Mucosa of rectum (tissue), 2 donors: Measurements from ENCODE around the gene BMAL1.

Source experiments
- H3K27ac ChIP-seq, 2 donors: one replicate each; pipeline ENCODE4 v1.7.0; 2013; ENCODE audit warnings: inconsistent platforms in 2 of 2, low read depth in 2 of 2, low read length in 2 of 2
- H3K27me3 ChIP-seq, 2 donors: one replicate each; pipeline ENCODE4 v1.7.0; 2013; ENCODE audit warnings: low read length in 2 of 2; ENCODE audit not compliant: control insufficient read depth in 2 of 2, insufficient read depth in 2 of 2
- H3K36me3 ChIP-seq, 2 donors: one replicate each; pipeline ENCODE4 v1.7.0; 2013; ENCODE audit warnings: low read length in 2 of 2; ENCODE audit not compliant: control insufficient read depth in 2 of 2, insufficient read depth in 2 of 2
- H3K4me1 ChIP-seq, 2 donors: one replicate each; pipeline ENCODE4 v1.7.0; 2013; ENCODE audit warnings: low read length in 2 of 2, mild to moderate bottlenecking in 1 of 2; ENCODE audit not compliant: control insufficient read depth in 2 of 2, insufficient read depth in 2 of 2
- H3K4me3 ChIP-seq, 2 donors: one replicate each; pipeline ENCODE4 v1.7.0; 2013; ENCODE audit warnings: low read length in 2 of 2
- H3K9ac ChIP-seq, 2 donors: one replicate each; pipeline ENCODE4 v1.7.0; 2013; ENCODE audit warnings: low read length in 2 of 2, low read depth in 1 of 2, mild to moderate bottlenecking in 1 of 2
- H3K9me3 ChIP-seq, 2 donors: one replicate each; pipeline ENCODE4 v1.7.0; 2013; ENCODE audit warnings: low read length in 2 of 2; ENCODE audit not compliant: control insufficient read depth in 2 of 2
- donor health status: healthy.
- donor health status: Normal muscosa, but diverticular disease.

BMAL1 gene

DNA sequence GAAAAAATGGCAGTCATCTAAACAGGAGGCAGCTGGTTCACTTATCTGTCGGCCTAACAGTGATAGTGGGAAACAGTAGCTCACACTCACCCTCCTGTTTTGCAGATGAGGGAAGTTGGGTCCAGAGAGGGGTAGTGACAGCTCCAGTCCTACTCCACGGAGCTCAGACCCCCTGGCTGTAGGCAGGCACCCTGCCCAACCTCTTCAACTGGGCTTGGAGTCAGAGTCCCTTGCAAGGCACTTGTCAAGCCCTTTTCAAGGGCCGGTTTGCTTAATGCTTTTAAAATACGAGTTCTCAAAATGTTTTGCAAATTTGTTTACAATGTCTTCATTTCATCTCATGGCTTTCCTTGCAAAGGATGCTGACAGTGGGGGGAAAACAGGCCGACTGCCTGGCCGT lies 75.1 kb downstream of the BMAL1 start:
- Histone ChIP-seq H3K27ac (no peak overlapping the region), H3K4me3 (no peak overlapping the region), H3K9ac (no peak overlapping the region), H3K36me3 (peaks cover 19 to 22% of the 10 kb centered on the region in 2 donors), H3K4me1 (peaks cover 3% of the 10 kb centered on the region in 2 donors), H3K9me3 (no peaks in the 10 kb centered on the region), H3K27me3 (no peaks in the 10 kb centered on the region)

DNA sequence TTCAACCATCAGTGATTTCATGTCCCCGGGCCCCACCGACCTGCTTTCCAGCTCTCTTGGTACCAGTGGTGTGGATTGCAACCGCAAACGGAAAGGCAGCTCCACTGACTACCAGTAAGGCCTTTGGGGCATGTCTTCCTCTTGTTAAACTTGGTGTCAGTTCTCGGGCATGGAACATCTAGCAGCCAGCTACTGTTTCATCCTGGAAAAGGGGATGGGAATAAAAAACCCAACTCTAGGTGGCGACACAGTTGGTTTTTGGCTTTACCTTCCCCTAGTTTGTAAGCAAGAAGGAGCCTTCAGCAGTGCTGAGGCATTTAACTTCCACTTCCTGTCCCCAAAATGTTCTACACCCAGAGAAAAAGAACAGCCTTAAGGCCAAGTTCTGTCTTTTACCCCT lies 76.7 kb downstream of the BMAL1 start:
- H3K4me3 ChIP-seq: no peak overlapping the region
- no peaks in the 10 kb centered on the region for H3K27me3 ChIP-seq
- H3K27ac ChIP-seq: no peak overlapping the region
- H3K36me3 ChIP-seq: peaks cover 26 to 32% of the 10 kb centered on the region in 2 donors
- H3K9ac ChIP-seq: no peak overlapping the region
- H3K4me1 ChIP-seq: no peaks in the 10 kb centered on the region
- no peaks in the 10 kb centered on the region for H3K9me3 ChIP-seq

DNA sequence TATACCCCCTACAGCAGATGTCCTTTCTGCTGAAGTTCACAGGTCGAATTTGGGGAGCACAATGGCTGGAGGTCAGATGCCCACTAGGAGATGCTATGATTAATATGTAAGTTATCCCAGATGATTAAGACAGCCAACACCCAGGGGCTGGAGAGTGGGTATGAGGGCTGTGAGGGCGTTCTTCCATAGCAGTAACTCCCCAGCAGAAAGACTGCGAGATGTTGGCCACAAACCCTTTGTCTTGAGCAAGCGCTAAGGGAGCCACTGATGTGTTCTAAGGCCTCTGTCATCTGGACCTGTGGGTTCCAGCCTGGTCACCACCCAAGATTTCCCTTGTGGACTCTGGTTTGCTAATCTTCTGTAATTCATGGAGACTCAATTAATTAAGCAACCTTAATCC lies 77.6 kb downstream of the BMAL1 start:
- Histone ChIP-seq H3K36me3 (peaks cover 26 to 36% of the 10 kb centered on the region in 2 donors), H3K4me1 (no peaks in the 10 kb centered on the region), H3K27ac (no peak overlapping the region), H3K9ac (no peak overlapping the region), H3K4me3 (no peak overlapping the region), H3K27me3 (no peaks in the 10 kb centered on the region), H3K9me3 (no peaks in the 10 kb centered on the region)

DNA sequence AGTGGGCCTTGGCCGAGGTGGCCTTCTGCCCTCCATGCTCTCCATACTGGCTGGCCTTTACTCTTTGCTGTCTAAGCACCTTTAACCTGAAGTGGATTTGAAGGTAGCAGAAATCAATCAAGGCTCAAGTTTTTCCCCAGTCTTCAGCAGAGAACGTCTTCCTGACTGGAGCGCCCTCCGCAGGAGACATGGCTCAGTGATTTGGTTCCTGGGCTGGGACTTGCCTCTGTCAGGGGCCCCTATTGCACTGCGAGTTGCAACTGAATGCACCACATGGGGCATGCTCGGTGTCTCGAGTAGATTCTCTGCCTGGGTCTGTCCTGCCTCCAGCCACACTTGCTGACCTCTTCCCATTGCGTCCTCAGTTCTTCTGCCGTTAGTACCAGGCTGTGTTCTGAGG lies 79.6 kb downstream of the BMAL1 start:
- H3K9ac ChIP-seq: no peak overlapping the region
- peaks cover 24 to 36% of the 10 kb centered on the region in 2 donors for H3K36me3 ChIP-seq
- no peak overlapping the region for H3K27ac ChIP-seq
- H3K27me3 ChIP-seq: no peaks in the 10 kb centered on the region
- no peaks in the 10 kb centered on the region for H3K9me3 ChIP-seq
- no peaks in the 10 kb centered on the region for H3K4me1 ChIP-seq
- no peak overlapping the region for H3K4me3 ChIP-seq

DNA sequence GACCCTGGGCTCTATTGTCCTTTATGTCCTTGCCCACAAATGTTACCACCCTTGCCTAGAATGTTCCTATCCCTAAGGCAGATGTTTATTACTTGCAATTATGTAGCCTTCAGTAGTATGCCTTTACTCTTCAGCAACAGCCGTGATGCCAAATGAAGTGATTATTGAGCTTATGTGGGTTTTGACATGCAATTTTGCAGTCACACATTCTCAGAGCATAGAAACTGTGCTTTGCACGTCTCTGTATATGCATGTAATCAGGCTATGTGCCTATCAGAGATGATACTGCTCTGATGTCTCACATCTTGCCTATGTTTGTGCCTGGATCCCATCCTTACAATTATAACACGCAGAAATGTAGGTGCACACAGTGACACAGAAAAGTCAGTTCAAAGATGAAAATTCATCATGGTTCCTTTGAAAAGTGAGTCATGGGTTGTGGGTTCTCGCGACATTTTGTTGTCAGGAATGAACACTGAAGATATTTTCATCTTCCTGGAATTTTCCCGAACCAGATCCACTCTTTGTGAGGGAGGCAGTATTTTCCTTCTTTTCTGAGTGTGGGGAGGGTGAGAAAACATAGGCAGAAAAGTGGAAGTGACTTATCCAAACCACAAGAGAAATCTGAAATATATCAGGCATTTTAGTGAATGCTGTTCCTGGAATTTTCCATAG lies 81.1 kb downstream of the BMAL1 start:
- peaks cover 26 to 40% of the 10 kb centered on the region in 2 donors for H3K36me3 ChIP-seq
- no peak overlapping the region for H3K9ac ChIP-seq
- H3K27me3 ChIP-seq: no peaks in the 10 kb centered on the region
- H3K4me3 ChIP-seq: no peak overlapping the region
- H3K4me1 ChIP-seq: no peaks in the 10 kb centered on the region
- no peak overlapping the region for H3K27ac ChIP-seq
- H3K9me3 ChIP-seq: no peaks in the 10 kb centered on the region

DNA sequence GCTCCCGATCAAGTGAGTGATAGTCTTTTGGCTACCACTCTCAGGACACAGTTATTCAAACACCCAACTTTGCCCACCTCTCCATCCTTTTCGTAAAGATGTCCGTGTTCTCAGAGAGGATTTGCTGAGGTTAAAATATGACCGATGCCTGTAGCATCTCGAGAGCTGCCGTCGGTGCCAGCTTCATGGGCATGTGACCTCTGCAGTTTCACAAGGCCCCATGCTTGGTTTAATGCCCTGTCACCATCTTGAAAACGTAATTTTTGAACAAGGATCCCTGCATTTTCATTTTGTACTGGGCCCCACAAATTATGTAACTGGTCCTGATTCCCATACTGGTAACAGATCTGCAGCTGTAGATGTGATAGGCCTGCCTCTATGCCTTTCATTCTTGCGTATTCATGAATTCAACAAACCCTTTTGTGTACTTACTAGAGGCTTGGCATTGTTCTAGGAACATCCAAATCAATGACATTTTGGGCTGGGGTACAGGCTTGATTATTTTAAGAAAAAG lies 85.1 kb downstream of the BMAL1 start:
- Histone ChIP-seq H3K4me1 (no peaks in the 10 kb centered on the region), H3K36me3 (peaks cover 16 to 38% of the 10 kb centered on the region in 2 donors), H3K4me3 (no peak overlapping the region), H3K9ac (no peak overlapping the region), H3K27me3 (no peaks in the 10 kb centered on the region), H3K9me3 (no peaks in the 10 kb centered on the region), H3K27ac (no peak overlapping the region)

DNA sequence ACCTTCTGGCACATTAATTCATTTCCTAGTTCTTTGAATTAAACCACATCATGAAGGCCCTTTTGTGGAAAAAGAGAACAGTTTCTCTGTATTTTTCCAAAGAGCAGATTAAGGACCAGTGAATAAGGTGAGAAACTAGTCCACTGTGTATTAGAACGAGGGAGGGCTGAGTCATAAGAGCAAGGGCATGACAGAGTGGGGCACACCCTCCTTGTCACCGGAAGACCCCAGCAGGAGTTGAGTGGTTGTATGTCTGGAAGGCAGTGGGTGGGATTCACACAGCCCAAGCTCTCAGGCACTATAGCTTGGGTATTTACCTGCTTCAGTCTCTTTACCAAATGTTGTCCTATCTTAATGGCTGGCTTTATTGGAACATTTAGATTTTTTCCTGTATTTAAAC lies 86.8 kb downstream of the BMAL1 start:
- Histone ChIP-seq H3K4me1 (no peaks in the 10 kb centered on the region), H3K27ac (no peak overlapping the region), H3K36me3 (peaks cover 16 to 41% of the 10 kb centered on the region in 2 donors), H3K27me3 (no peaks in the 10 kb centered on the region), H3K9me3 (no peaks in the 10 kb centered on the region), H3K4me3 (no peak overlapping the region), H3K9ac (no peak overlapping the region)

DNA sequence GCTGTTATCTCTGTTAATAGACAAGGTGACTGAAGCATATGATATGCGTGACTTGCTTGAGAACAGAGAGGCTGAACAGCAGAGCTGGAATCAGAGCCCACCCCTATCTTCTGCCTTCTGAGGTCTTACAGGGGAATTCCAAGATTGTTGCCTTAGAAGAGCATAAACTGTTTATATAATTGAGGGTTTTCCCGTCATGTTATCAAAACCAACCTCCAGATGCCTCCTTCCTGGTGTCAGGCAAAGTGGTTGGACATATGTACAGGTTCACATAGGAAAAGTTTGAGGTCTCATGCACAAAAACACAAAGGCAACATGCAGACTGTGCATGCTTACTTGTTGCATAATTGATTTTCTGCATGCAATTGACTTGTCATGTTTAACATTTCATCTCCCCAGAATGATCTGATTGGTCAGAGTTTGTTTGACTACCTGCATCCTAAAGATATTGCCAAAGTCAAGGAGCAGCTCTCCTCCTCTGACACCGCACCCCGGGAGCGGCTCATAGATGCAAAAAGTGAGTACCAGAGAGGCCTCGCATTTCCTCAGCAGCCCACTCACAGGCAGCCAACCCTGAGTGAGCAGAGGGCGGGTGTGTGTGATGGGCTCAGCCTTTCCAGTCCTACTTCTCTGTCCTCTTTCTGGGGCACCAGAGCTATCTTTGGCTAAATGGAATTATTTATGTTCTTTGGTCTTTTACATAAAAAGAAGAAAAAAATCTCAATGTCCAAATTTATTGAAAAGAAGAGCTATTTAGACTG lies 88.9 kb downstream of the BMAL1 start:
- Histone ChIP-seq H3K27ac (no peak overlapping the region), H3K36me3 (peaks cover 25 to 43% of the 10 kb centered on the region in 2 donors)

DNA sequence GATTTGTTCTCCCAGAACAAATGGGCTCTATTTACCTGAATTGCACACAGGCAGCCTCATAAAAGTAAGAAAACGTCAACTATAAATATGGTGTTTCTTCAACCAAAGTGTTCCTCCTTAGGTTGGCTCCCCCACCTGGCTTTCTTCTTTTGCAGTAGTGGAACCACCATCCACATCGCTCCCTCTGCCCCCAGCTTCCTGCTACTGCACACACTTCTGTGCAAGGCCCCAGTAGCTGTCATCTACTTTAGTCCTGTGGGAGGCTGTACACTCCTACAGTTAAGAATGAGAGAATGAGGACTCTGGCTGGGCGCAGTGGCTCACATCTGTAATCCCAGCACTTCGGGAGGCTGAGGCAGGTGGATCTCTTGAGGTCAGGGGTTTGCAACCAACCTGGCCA lies 89.5 kb downstream of the BMAL1 start:
- Histone ChIP-seq H3K27me3 (no peaks in the 10 kb centered on the region), H3K4me1 (no peaks in the 10 kb centered on the region), H3K27ac (no peak overlapping the region), H3K9ac (no peak overlapping the region), H3K36me3 (peaks cover 31 to 47% of the 10 kb centered on the region in 2 donors), H3K9me3 (no peaks in the 10 kb centered on the region), H3K4me3 (no peak overlapping the region)

More for the DNA sequence above, 88.9 kb downstream of the BMAL1 start:
- Histone ChIP-seq H3K27me3 (no peaks in the 10 kb centered on the region), H3K4me1 (no peaks in the 10 kb centered on the region), H3K4me3 (no peak overlapping the region), H3K9me3 (no peaks in the 10 kb centered on the region), H3K9ac (no peak overlapping the region)

DNA sequence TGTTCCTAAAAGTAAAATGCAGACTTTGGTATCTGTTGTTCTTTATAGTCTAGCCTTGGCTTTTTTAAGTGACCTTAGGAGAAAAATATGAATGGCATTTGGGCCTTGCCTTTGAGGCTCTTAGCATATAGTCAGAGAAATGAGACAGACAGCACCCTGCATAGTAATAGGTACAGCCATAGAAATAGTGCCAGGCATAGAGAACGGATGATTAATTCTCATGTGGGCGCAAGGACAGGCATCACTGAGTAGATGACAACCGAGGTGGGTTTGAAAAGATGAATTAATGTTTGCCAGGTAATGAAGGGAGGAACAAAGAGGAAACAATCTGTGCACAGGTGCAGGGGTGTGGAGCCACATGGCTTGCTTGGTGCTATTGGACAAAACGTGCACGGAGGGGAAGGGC lies 90.5 kb downstream of the BMAL1 start:
- Histone ChIP-seq H3K36me3 (peaks cover 35 to 54% of the 10 kb centered on the region in 2 donors), H3K4me1 (no peaks in the 10 kb centered on the region), H3K9ac (no peak overlapping the region), H3K9me3 (no peaks in the 10 kb centered on the region), H3K4me3 (no peak overlapping the region), H3K27ac (no peak overlapping the region), H3K27me3 (no peaks in the 10 kb centered on the region)
